Stimulated activated CD4-positive, alpha-beta T cell treated with anti-CD3 and anti-CD28 coated beads, Interleukin-1b, Interleukin-23, amount 100 ng/mL, for 48 hours (primary cell): ENCODE results near the gene NLE1.
"Not testable (repeated sequence)": the region's sequence is repeated elsewhere in the genome, so short reads cannot be mapped to it uniquely, and the experiment has no call there.

Source experiments
- DNase-seq: peaks from one replicate; pipeline ENCODE4 v3.0.0-alpha.2; 2020

Gene NLE1

GRCh38 chr17:35161281-35161761 lies 19.2 kb upstream of the NLE1 start:
- no peak for DNase-seq

- peak; percentile 27 for DNase-seq
Measured at GRCh38 chr17:35160354-35161201, 18.5 kb upstream of the NLE1 start.

GRCh38 chr17:35159940-35160339 lies 17.8 kb upstream of the NLE1 start:
- DNase-seq = no peak

- no peak for DNase-seq
Measured at GRCh38 chr17:35155246-35155645, 13.1 kb upstream of the NLE1 start.

GRCh38 chr17:35154196-35155165 lies 12.4 kb upstream of the NLE1 start:
- no peak for DNase-seq

GRCh38 chr17:35152421-35153140 lies 10.5 kb upstream of the NLE1 start:
- no peak for DNase-seq

- not testable (repeated sequence) for DNase-seq
Measured at GRCh38 chr17:35151080-35151479, 9.0 kb upstream of the NLE1 start.

- DNase-seq = no peak
Measured at GRCh38 chr17:35149941-35150340, 7.8 kb upstream of the NLE1 start.

GRCh38 chr17:35148144-35148543 lies 6.0 kb upstream of the NLE1 start:
- DNase-seq = no peak

- DNase-seq = no peak
Measured at GRCh38 chr17:35147375-35147905, 5.3 kb upstream of the NLE1 start, which contains the start of gene UNC45B. TSS of gene UNC45B (plus strand) at chr17:35147817. CDS start at chr17:35148264, 447 bp downstream.

- DNase-seq = no peak
Measured at GRCh38 chr17:35146214-35146833, 4.2 kb upstream of the NLE1 start.

GRCh38 chr17:35144840-35145239 lies 2.7 kb upstream of the NLE1 start:
- DNase-seq = no peak

- DNase-seq = no peak
Measured at GRCh38 chr17:35142467-35142796, 329 bp upstream of the NLE1 start.

GRCh38 chr17:35138218-35138617 lies 3.9 kb downstream of the NLE1 start:
- DNase-seq = no peak

GRCh38 chr17:35135322-35135721 lies 6.8 kb downstream of the NLE1 start:
- no peak for DNase-seq

GRCh38 chr17:35132816-35133550 lies 9.1 kb downstream of the NLE1 start:
- no peak for DNase-seq

GRCh38 chr17:35132099-35132498 lies 10.0 kb downstream of the NLE1 start:
- DNase-seq = no peak

GRCh38 chr17:35130392-35130791 lies 11.7 kb downstream of the NLE1 start:
- DNase-seq = no peak

GRCh38 chr17:35129973-35130351 lies 12.1 kb downstream of the NLE1 start:
- DNase-seq = no peak

- no peak for DNase-seq
Measured at GRCh38 chr17:35129154-35129972, 12.7 kb downstream of the NLE1 start.
